ENCODE measurements around the gene DOHH.
"Not testable (repeated sequence)": the region's sequence is repeated elsewhere in the genome, so short reads cannot be mapped to it uniquely, and the experiment has no call there.

The DOHH gene

DNA sequence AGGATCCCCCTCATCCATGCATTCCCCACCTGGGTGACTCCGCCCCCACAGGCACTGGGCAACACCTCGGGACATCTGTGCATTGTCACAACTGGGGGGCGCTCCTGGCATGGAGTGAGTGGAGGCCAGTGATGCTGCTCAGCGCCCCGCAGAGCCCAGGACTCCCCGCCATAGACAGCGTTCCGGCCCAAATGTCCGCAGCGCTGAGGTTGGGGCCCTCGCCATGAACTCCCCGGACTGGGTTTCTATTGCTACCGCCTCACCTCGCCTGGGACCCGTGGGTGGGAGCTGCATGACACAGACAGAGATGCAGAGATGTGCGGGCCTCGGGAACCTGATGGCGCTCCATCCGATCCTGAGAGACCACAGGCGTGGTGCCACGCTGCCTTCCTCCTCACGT lies 10.3 kb upstream of the DOHH start:
- no peak for TF ChIP-seq CTCF (conservative IDR thresholded peaks at IDR 0.05)
- no peak overlapping the region for H3K27ac ChIP-seq

GRCh38 chr19:3509566-3509989 lies 9.1 kb upstream of the DOHH start:
- H3K27ac ChIP-seq, result no peak overlapping the region
- no peak for TF ChIP-seq CTCF (conservative IDR thresholded peaks at IDR 0.05)
- TF ChIP-seq ZFX (IDR thresholded peaks at IDR 0.05), result no peak

- H3K27ac ChIP-seq, result no peak overlapping the region
- TF ChIP-seq CTCF (conservative IDR thresholded peaks at IDR 0.05) (no peak), ZFX (IDR thresholded peaks at IDR 0.05) (no peak)
These were observed 8.5 kb upstream of the DOHH start for GRCh38 chr19:3508771-3509535.

GRCh38 chr19:3508121-3508661 lies 7.7 kb upstream of the DOHH start:
- H3K27ac ChIP-seq, result not testable (repeated sequence)

GRCh38 chr19:3507371-3508120 lies 7.1 kb upstream of the DOHH start:
- H3K27ac ChIP-seq, result peak overlapping the region; percentile 95
- TF ChIP-seq CTCF (conservative IDR thresholded peaks at IDR 0.05), result no peak
- TF ChIP-seq ZFX (IDR thresholded peaks at IDR 0.05), result no peak

- peak; percentile 64; the same call in 1 of the 2 replicates for TF ChIP-seq ZFX (IDR thresholded peaks at IDR 0.05)
- no peak for TF ChIP-seq CTCF (conservative IDR thresholded peaks at IDR 0.05)
- peak overlapping the region; percentile 95 for H3K27ac ChIP-seq
These were observed 6.2 kb upstream of the DOHH start for GRCh38 chr19:3506384-3507340.

- no peak for TF ChIP-seq CTCF (conservative IDR thresholded peaks at IDR 0.05)
- peak; percentile 31; the same call in 1 of the 2 replicates for TF ChIP-seq ZFX (IDR thresholded peaks at IDR 0.05)
- H3K27ac ChIP-seq, result peak within 1 kb of the TSS; percentile 95
These were observed 5.3 kb upstream of the DOHH start, which contains the start of gene FZR1 for GRCh38 chr19:3505598-3506383. FZR1 (plus strand) TSS chr19:3506311; CDS start chr19:3522990, 16,679 bp downstream.

Measured in C4-2B (cell line).